Measurements from ENCODE around the gene FADS6. TPM values are rescaled to one million over a fixed set of nuclear protein-coding genes. Genes with fewer than 3 reads are reported as not detected.
A peak's percentile ranks its signal among the peaks of the same experiment; 100 is the strongest.

Gene FADS6
- total and polyA plus RNA-seq, 2 of the 13 experiments (the other 11 are each of a cell fraction or from before 2014, with no cell fraction given): 0.11 TPM

DNA sequence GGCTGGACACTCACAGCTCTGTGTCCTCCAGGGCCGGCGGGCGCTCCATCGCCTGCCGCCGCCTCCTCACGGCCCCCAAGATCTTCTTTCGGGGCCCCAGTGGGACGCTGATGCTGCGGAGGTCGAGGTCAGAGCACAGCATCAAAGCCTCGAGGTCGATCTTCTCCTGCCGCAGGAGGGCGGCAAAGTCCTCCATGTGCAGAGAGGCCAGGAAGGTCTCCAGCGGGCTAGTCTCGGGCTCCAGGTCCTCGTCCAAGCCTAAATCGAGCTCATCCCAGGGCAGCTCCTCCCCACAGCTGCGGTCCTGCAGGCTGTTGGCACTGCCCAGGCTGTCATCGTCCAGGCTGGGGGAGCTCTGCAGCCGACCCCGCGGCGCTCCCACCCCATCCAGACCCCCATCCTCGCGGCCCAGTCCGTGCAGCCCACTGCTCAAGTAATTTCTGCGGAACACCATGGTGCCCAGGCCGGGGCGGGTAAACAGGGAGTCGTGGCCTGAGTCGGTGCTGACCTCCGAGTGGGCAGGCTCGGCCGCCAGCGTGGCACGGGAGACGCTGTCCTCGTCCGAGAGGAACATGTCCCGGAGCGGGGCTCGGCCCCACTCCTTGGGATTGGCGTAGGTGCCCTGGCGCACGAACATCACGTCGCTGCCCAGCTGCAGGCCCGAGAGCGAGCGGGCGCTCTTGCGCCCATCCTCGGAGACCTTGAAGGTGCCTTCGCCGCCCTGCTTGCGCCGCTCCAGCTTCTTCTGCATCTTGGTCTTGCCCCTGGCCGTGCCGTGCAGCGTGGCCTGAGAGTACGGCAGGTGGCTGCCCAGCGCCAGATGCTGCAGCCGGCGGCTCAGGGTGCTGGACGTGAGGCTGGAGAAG, 26.2 kb upstream of the FADS6 start (continued):
- TF ChIP-seq, protein P1, sequence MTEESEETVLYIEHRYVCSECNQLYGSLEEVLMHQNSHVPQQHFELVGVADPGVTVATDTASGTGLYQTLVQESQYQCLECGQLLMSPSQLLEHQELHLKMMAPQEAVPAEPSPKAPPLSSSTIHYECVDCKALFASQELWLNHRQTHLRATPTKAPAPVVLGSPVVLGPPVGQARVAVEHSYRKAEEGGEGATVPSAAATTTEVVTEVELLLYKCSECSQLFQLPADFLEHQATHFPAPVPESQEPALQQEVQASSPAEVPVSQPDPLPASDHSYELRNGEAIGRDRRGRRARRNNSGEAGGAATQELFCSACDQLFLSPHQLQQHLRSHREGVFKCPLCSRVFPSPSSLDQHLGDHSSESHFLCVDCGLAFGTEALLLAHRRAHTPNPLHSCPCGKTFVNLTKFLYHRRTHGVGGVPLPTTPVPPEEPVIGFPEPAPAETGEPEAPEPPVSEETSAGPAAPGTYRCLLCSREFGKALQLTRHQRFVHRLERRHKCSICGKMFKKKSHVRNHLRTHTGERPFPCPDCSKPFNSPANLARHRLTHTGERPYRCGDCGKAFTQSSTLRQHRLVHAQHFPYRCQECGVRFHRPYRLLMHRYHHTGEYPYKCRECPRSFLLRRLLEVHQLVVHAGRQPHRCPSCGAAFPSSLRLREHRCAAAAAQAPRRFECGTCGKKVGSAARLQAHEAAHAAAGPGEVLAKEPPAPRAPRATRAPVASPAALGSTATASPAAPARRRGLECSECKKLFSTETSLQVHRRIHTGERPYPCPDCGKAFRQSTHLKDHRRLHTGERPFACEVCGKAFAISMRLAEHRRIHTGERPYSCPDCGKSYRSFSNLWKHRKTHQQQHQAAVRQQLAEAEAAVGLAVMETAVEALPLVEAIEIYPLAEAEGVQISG (CRISPR knock-in tag; IDR thresholded peaks at IDR 0.05): peak; percentile 18; the same call in 1 of the 2 replicates
- TF ChIP-seq, protein P2, sequence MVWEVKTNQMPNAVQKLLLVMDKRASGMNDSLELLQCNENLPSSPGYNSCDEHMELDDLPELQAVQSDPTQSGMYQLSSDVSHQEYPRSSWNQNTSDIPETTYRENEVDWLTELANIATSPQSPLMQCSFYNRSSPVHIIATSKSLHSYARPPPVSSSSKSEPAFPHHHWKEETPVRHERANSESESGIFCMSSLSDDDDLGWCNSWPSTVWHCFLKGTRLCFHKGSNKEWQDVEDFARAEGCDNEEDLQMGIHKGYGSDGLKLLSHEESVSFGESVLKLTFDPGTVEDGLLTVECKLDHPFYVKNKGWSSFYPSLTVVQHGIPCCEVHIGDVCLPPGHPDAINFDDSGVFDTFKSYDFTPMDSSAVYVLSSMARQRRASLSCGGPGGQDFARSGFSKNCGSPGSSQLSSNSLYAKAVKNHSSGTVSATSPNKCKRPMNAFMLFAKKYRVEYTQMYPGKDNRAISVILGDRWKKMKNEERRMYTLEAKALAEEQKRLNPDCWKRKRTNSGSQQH (CRISPR knock-in tag; IDR thresholded peaks at IDR 0.05; ENCODE audit: low read depth): 0 out of 2 replicates have a peak, but pooled peaks have one; percentile 39
- TF ChIP-seq ZBTB42 (CRISPR knock-in tag; IDR thresholded peaks at IDR 0.05) (no peak), RXRB (CRISPR knock-in tag; IDR thresholded peaks at IDR 0.05; ENCODE audit: borderline replicate concordance) (no peak), MTA1 (CRISPR knock-in tag; IDR thresholded peaks at IDR 0.05; ENCODE audit: borderline replicate concordance) (no peak), MBD4 (IDR thresholded peaks at IDR 0.05; ENCODE audit: borderline replicate concordance, low read length) (no peak), IKZF4 (CRISPR knock-in tag; IDR thresholded peaks at IDR 0.05; ENCODE audit: borderline replicate concordance, low read depth, not compliant biosample characterization) (no peak), RXRA (CRISPR knock-in tag; IDR thresholded peaks at IDR 0.05) (peak; percentile 55; the same call in 1 of the 2 replicates), MAFG (CRISPR knock-in tag; IDR thresholded peaks at IDR 0.05) (no peak), ZNF629 (CRISPR knock-in tag; conservative IDR thresholded peaks at IDR 0.05) (no peak), ZNF136 (CRISPR knock-in tag; IDR thresholded peaks at IDR 0.05; ENCODE audit: low read depth) (no peak)
- TF ChIP-seq, protein P3, sequence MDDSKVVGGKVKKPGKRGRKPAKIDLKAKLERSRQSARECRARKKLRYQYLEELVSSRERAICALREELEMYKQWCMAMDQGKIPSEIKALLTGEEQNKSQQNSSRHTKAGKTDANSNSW (CRISPR knock-in tag; IDR thresholded peaks at IDR 0.05; ENCODE audit: borderline replicate concordance): no peak
- TF ChIP-seq, protein P4, sequence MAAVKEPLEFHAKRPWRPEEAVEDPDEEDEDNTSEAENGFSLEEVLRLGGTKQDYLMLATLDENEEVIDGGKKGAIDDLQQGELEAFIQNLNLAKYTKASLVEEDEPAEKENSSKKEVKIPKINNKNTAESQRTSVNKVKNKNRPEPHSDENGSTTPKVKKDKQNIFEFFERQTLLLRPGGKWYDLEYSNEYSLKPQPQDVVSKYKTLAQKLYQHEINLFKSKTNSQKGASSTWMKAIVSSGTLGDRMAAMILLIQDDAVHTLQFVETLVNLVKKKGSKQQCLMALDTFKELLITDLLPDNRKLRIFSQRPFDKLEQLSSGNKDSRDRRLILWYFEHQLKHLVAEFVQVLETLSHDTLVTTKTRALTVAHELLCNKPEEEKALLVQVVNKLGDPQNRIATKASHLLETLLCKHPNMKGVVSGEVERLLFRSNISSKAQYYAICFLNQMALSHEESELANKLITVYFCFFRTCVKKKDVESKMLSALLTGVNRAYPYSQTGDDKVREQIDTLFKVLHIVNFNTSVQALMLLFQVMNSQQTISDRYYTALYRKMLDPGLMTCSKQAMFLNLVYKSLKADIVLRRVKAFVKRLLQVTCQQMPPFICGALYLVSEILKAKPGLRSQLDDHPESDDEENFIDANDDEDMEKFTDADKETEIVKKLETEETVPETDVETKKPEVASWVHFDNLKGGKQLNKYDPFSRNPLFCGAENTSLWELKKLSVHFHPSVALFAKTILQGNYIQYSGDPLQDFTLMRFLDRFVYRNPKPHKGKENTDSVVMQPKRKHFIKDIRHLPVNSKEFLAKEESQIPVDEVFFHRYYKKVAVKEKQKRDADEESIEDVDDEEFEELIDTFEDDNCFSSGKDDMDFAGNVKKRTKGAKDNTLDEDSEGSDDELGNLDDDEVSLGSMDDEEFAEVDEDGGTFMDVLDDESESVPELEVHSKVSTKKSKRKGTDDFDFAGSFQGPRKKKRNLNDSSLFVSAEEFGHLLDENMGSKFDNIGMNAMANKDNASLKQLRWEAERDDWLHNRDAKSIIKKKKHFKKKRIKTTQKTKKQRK (IDR thresholded peaks at IDR 0.05; ENCODE audit: low read length): no peak
- TF ChIP-seq, protein P5, sequence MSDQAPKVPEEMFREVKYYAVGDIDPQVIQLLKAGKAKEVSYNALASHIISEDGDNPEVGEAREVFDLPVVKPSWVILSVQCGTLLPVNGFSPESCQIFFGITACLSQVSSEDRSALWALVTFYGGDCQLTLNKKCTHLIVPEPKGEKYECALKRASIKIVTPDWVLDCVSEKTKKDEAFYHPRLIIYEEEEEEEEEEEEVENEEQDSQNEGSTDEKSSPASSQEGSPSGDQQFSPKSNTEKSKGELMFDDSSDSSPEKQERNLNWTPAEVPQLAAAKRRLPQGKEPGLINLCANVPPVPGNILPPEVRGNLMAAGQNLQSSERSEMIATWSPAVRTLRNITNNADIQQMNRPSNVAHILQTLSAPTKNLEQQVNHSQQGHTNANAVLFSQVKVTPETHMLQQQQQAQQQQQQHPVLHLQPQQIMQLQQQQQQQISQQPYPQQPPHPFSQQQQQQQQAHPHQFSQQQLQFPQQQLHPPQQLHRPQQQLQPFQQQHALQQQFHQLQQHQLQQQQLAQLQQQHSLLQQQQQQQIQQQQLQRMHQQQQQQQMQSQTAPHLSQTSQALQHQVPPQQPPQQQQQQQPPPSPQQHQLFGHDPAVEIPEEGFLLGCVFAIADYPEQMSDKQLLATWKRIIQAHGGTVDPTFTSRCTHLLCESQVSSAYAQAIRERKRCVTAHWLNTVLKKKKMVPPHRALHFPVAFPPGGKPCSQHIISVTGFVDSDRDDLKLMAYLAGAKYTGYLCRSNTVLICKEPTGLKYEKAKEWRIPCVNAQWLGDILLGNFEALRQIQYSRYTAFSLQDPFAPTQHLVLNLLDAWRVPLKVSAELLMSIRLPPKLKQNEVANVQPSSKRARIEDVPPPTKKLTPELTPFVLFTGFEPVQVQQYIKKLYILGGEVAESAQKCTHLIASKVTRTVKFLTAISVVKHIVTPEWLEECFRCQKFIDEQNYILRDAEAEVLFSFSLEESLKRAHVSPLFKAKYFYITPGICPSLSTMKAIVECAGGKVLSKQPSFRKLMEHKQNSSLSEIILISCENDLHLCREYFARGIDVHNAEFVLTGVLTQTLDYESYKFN (CRISPR knock-in tag; conservative IDR thresholded peaks at IDR 0.05): no peak
- TF ChIP-seq, protein P6, sequence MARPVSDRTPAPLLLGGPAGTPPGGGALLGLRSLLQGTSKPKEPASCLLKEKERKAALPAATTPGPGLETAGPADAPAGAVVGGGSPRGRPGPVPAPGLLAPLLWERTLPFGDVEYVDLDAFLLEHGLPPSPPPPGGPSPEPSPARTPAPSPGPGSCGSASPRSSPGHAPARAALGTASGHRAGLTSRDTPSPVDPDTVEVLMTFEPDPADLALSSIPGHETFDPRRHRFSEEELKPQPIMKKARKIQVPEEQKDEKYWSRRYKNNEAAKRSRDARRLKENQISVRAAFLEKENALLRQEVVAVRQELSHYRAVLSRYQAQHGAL (CRISPR knock-in tag; IDR thresholded peaks at IDR 0.05; ENCODE audit: not compliant biosample characterization): no peak
